Keratinocyte (primary cell): ENCODE measurements around the gene DBNDD2. TPM values are rescaled to one million over a fixed set of nuclear protein-coding genes. Genes with fewer than 3 reads are reported as not detected.

Source experiments
- DNase-seq: peaks from one replicate; pipeline ENCODE4 v3.0.0-alpha.2; 2011; ENCODE audit warnings: low read depth, missing footprints, low spot score
- FAIRE-seq: peaks from 2 replicates; lab custom pipeline; 2011; peaks lifted over from hg19 to GRCh38; lab: Jason Lieb, UNC
- H2AFZ ChIP-seq: 2 replicates; pipeline ENCODE4 v1.6.0; 2012; ENCODE audit warnings: low read length, control low read depth, inconsistent platforms; ENCODE audit not compliant: control insufficient read depth
- H3K27ac ChIP-seq: 2 replicates; pipeline ENCODE4 v1.5.1; 2011; ENCODE audit warnings: low read length; ENCODE audit not compliant: control insufficient read depth, insufficient read depth
- H3K27me3 ChIP-seq: 3 replicates; pipeline ENCODE4 v1.6.0; 2011; ENCODE audit warnings: low read length; ENCODE audit not compliant: control insufficient read depth, insufficient read depth; ENCODE audit errors: extremely low read depth
- H3K36me3 ChIP-seq, 2 experiments: 2 replicates in 1 of 2; 3 replicates in 1 of 2; pipeline ENCODE4 v1.5.1; 2011; ENCODE audit warnings: low read length in 2 of 2, mild to moderate bottlenecking in 1 of 2; ENCODE audit not compliant: control insufficient read depth in 2 of 2, insufficient read depth in 2 of 2; ENCODE audit errors: extremely low read depth in 1 of 2
- H3K4me1 ChIP-seq: 3 replicates; pipeline ENCODE4 v1.5.1; 2011; ENCODE audit warnings: low read length; ENCODE audit not compliant: control insufficient read depth, insufficient read depth; ENCODE audit errors: extremely low read depth
- H3K4me2 ChIP-seq: 3 replicates; pipeline ENCODE4 v1.6.0; 2011; ENCODE audit warnings: low read depth, low read length; ENCODE audit not compliant: control insufficient read depth, insufficient read depth; ENCODE audit errors: extremely low read depth
- H3K4me3 ChIP-seq, 3 experiments: fragments of 200-600 bp in 1 of 3; sonication (generic) in 1 of 3; 2 replicates in 2 of 3; 3 replicates in 1 of 3; pipeline ENCODE4 v1.5.1; 2011 to 2016; ENCODE audit warnings: low read length in 3 of 3, mild to moderate bottlenecking in 3 of 3, control low read depth in 2 of 3, inconsistent platforms in 1 of 3, low read depth in 1 of 3, mixed read lengths in 1 of 3, mixed run types in 1 of 3, moderate library complexity in 1 of 3; ENCODE audit not compliant: control insufficient read depth in 2 of 3, insufficient read depth in 2 of 3; ENCODE audit errors: extremely low read depth in 1 of 3
- H3K79me2 ChIP-seq: 2 replicates; pipeline ENCODE4 v1.6.0; 2012; ENCODE audit warnings: low read length; ENCODE audit not compliant: control insufficient read depth, insufficient read depth
- H3K9ac ChIP-seq: 3 replicates; pipeline ENCODE4 v1.6.0; 2011; ENCODE audit warnings: low read length; ENCODE audit not compliant: control insufficient read depth, insufficient read depth; ENCODE audit errors: extremely low read depth
- H3K9me1 ChIP-seq: 3 replicates; pipeline ENCODE4 v1.6.0; 2011; ENCODE audit warnings: low read length; ENCODE audit not compliant: control insufficient read depth, insufficient read depth; ENCODE audit errors: extremely low read depth
- H3K9me3 ChIP-seq: 2 replicates; pipeline ENCODE4 v1.5.1; 2012; ENCODE audit warnings: low read depth, low read length; ENCODE audit not compliant: control insufficient read depth
- H4K20me1 ChIP-seq: 3 replicates; pipeline ENCODE4 v1.6.0; 2011; ENCODE audit warnings: low read length; ENCODE audit not compliant: control insufficient read depth, insufficient read depth; ENCODE audit errors: extremely low read depth
- CTCF ChIP-seq, 3 experiments: IDR thresholded peaks in 1 of 3; conservative IDR thresholded peaks in 1 of 3; optimal IDR thresholded peaks in 1 of 3; 2 replicates in 2 of 3; 3 replicates in 1 of 3; pipeline versions ENCODE3 to v1.5.1; 2011; ENCODE audit warnings: low read length in 3 of 3, mild to moderate bottlenecking in 3 of 3, moderate library complexity in 2 of 3, control low read depth in 1 of 3, inconsistent platforms in 1 of 3; ENCODE audit not compliant: insufficient read depth in 2 of 3; ENCODE audit errors: extremely low read depth in 1 of 3
- EZH2 ChIP-seq: IDR thresholded peaks from one replicate; pipeline ENCODE4 v1.6.1; 2012; ENCODE audit warnings: inconsistent platforms, mild to moderate bottlenecking, low read length, moderate library complexity
- dilution Hi-C: fragments of 300-500 bp; cut with MboI; formaldehyde crosslinking; loops from one replicate; pipeline ENCODE4 v1.7.0; 2020; ENCODE audit warnings: low sequenced_read_pairs; ENCODE audit not compliant: extremely low pct_ligation_motif_present
- polyA plus RNA-seq, 5 experiments: library from polyadenylated mRNA; depleted of rRNA in 3 of 5; stranded (reverse) in 3 of 5; stranded (forward) in 1 of 5; unstranded in 1 of 5; fragments of >200 nt; gene quantifications; 1 replicate in 1 of 5; 2 replicates in 3 of 5; 3 replicates in 1 of 5; pipeline versions ENCODE4 v1.2.1 to v1.2.3, GENCODE V29; 2011 to 2012; ENCODE audit warnings: missing spikeins in 2 of 5, low read depth in 1 of 5, low replicate concordance in 1 of 5
- small RNA-seq, 3 experiments: library from RNA; depleted of rRNA; stranded (forward); fragments of <200 nt; gene quantifications; one replicate each; pipeline ENCODE3, GENCODE V24; 2012; ENCODE audit warnings: low read depth in 3 of 3, low replicate concordance in 1 of 3; ENCODE audit not compliant: insufficient read length in 3 of 3

DBNDD2 gene
- polyA plus RNA-seq, 1 donor (not counting 4 experiments of a cell fraction or from before 2014, with no cell fraction given), result 37.4 TPM

DNA sequence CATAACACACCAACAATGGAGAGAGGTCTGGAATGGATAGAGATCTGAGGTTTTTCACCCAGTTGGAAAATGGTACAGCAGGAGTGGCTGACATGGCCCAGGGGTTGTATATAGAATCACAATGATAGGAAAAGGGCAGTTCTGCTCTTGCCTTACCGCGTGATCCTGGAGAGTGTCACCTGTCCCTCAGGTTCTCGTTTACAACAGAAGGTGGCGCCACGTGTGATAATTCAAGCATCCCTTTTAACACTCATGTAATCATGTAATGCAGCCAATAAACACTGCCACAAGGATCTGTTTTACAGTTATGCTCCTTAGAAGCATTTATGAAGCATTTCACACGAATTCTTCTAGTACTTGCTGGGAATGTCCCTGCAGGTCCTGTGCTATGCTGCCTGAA is 48.5 kb downstream of the DBNDD2 start:
- dilution Hi-C loops, result no loop called here
- Histone ChIP-seq H3K4me2 (no peak overlapping the region), H3K36me3 (no peaks in the 10 kb centered on the region), H3K27me3 (peaks cover 4% of the 10 kb centered on the region), H3K79me2 (no peaks in the 10 kb centered on the region), H2AFZ (no peak overlapping the region), H3K4me1 (no peaks in the 10 kb centered on the region), H3K9ac (no peak overlapping the region), H4K20me1 (no peaks in the 10 kb centered on the region), H3K27ac (no peak overlapping the region), H3K4me3 (no peak overlapping the region), H3K9me1 (no peaks in the 10 kb centered on the region), H3K9me3 (no peaks in the 10 kb centered on the region)
- DNase-seq (no peak), FAIRE-seq (no peak)
- no peak for TF ChIP-seq EZH2
- peak; percentile 45 to 71 (median 51) for TF ChIP-seq CTCF (optimal IDR thresholded peaks at IDR 0.05 in 1 of 3, IDR thresholded peaks at IDR 0.05 in 1 of 3, conservative IDR thresholded peaks at IDR 0.05 in 1 of 3; ENCODE audit: extremely low read depth in 1 of 3, insufficient read depth in 2 of 3, low read length in 3 of 3)

- H3K9me1 ChIP-seq, result no peaks in the 10 kb centered on the region
- no peak overlapping the region for H3K9ac ChIP-seq
- FAIRE-seq, result no peak
- H3K4me2 ChIP-seq, result no peak overlapping the region
- dilution Hi-C loops, result no loop called here
- peaks cover 28% of the 10 kb centered on the region for H3K27me3 ChIP-seq
- H3K9me3 ChIP-seq, result no peaks in the 10 kb centered on the region
- DNase-seq, result no peak
- H3K79me2 ChIP-seq, result no peaks in the 10 kb centered on the region
- H4K20me1 ChIP-seq, result no peaks in the 10 kb centered on the region
- H3K27ac ChIP-seq, result no peak overlapping the region
- no peak overlapping the region for H2AFZ ChIP-seq
- TF ChIP-seq CTCF (optimal IDR thresholded peaks at IDR 0.05 in 1 of 3, IDR thresholded peaks at IDR 0.05 in 1 of 3, conservative IDR thresholded peaks at IDR 0.05 in 1 of 3; ENCODE audit: extremely low read depth in 1 of 3, insufficient read depth in 2 of 3, low read length in 3 of 3), result peak in 1 of 3 experiments; percentile 25
- no peak for TF ChIP-seq EZH2
- H3K36me3 ChIP-seq, result no peaks in the 10 kb centered on the region
- H3K4me1 ChIP-seq, result no peaks in the 10 kb centered on the region
- H3K4me3 ChIP-seq, result no peak overlapping the region
Observed at GRCh38 chr20:45459606-45460005, 51.5 kb downstream of the DBNDD2 start.

Small RNA genes within 50 kb of the gene (small RNA-seq; reads per million reads assigned to genes)
- gene MIR6812, result 0 to 0.07 (median 0) reads per million in 3 experiments

Other genes starting within 250 kb of the DBNDD2 start
- gene PI3, start 233.4 kb upstream of the DBNDD2 start, polyA plus RNA-seq, result 46.4 to 226 TPM (median 71.1 TPM) in 3 replicates
- gene SEMG1, start 201.3 kb upstream of the DBNDD2 start, polyA plus RNA-seq, result not detected in 3 replicates
- not detected in 3 replicates for gene SEMG2, start 186.9 kb upstream of the DBNDD2 start, polyA plus RNA-seq
- 203 to 395 TPM (median 262 TPM) in 3 replicates for gene SLPI, start 153.7 kb upstream of the DBNDD2 start, polyA plus RNA-seq
- gene RBPJL, start 101.4 kb upstream of the DBNDD2 start, polyA plus RNA-seq, result not detected in 3 replicates
- gene MATN4, start 100.0 kb upstream of the DBNDD2 start, polyA plus RNA-seq, result 0.08 TPM in 1 of 3 replicates, not detected in the others
- gene SDC4, start 59.9 kb upstream of the DBNDD2 start, polyA plus RNA-seq, result 114 to 206 TPM (median 140 TPM) in 3 replicates
- gene SYS1, start 45.1 kb upstream of the DBNDD2 start, polyA plus RNA-seq, result 16.8 to 29.8 TPM (median 22.0 TPM) in 3 replicates
- gene TP53TG5, start 30.0 kb upstream of the DBNDD2 start, polyA plus RNA-seq, result not detected in 3 replicates
- gene PIGT, start 7.9 kb downstream of the DBNDD2 start, polyA plus RNA-seq, result 25.9 to 37.6 TPM (median 26.5 TPM) in 3 replicates
- gene WFDC2, start 61.5 kb downstream of the DBNDD2 start, polyA plus RNA-seq, result 0.44 TPM in 1 of 3 replicates, not detected in the others
- not detected in 3 replicates for gene SPINT3, start 107.3 kb downstream of the DBNDD2 start, polyA plus RNA-seq
- gene WFDC6, start 131.2 kb downstream of the DBNDD2 start, polyA plus RNA-seq, result not detected in 3 replicates
- gene EPPIN, start 139.1 kb downstream of the DBNDD2 start, polyA plus RNA-seq, result not detected in 3 replicates
- not detected in 3 replicates for gene WFDC8, start 171.0 kb downstream of the DBNDD2 start, polyA plus RNA-seq
- gene WFDC10A, start 221.4 kb downstream of the DBNDD2 start, polyA plus RNA-seq, result not detected in 3 replicates
- not detected in 3 replicates for gene WFDC9, start 223.0 kb downstream of the DBNDD2 start, polyA plus RNA-seq